C4-2B (cell line): ENCODE measurements around the gene FAM163B.

ENCODE experiments used
- ZFX ChIP-seq: fragments of 450-650 bp; IDR thresholded peaks from 2 replicates; pipeline ENCODE4 v1.6.1; 2017
- TF ChIP-seq, protein P1 (sequence below): fragments of 450-650 bp; conservative IDR thresholded peaks from 2 replicates; pipeline ENCODE4 v1.5.1; 2017; ENCODE audit warnings: mild to moderate bottlenecking

DNA sequence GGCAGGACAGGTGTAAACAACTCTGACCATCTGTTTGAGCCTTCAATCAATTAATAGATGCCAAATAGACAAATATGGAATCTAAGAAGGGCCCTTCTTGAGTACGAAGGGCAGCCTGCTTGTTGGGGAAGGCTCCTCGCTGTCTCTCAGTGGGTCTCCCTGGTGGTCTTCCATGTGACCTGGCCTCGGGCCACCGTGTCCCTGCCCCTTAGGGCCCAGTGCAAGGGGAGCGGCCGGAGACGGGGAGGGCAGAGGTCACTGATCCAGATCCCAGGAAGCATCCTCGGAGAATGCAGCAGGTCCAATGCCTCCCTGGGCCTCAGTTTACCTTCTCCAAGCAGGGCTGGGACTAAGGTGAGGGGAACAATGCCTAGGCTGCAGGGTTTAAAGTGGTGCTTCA lies 29.5 kb upstream of the FAM163B start:
- TF ChIP-seq, protein P1, sequence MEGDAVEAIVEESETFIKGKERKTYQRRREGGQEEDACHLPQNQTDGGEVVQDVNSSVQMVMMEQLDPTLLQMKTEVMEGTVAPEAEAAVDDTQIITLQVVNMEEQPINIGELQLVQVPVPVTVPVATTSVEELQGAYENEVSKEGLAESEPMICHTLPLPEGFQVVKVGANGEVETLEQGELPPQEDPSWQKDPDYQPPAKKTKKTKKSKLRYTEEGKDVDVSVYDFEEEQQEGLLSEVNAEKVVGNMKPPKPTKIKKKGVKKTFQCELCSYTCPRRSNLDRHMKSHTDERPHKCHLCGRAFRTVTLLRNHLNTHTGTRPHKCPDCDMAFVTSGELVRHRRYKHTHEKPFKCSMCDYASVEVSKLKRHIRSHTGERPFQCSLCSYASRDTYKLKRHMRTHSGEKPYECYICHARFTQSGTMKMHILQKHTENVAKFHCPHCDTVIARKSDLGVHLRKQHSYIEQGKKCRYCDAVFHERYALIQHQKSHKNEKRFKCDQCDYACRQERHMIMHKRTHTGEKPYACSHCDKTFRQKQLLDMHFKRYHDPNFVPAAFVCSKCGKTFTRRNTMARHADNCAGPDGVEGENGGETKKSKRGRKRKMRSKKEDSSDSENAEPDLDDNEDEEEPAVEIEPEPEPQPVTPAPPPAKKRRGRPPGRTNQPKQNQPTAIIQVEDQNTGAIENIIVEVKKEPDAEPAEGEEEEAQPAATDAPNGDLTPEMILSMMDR = no peak
- TF ChIP-seq ZFX = no peak
